ENCODE data around the gene LRRC36. TPM values are rescaled to one million over a fixed set of nuclear protein-coding genes. Genes with fewer than 3 reads are reported as not detected.

The LRRC36 gene
- total and polyA plus RNA-seq, 12 donors = 0.26 to 0.88 (median 0.42) TPM; not detected in 9

DNA sequence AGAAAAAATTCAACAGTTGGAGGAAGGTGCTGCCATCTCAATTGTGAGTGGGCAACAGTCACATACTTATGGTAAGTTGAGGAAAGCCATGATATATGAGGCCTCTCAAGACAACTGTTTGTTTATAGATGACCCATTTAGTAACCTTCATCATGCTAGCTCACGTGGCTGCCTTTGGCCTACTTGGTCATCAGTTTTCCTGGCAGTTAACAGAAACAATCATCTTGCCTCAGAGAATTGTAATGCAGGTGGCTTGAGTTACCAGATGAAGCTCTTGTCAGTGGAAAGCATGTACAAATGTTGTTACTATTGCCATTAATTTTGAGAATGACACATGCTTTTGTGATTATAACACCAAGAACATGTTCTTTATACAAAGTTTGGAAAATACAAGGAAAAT lies 52.0 kb downstream of the LRRC36 start:
- ATAC-seq = no peak
- H3K9me3 ChIP-seq = no peaks in the 10 kb centered on the region
- WGBS, 2 donors = 88 to 91% methylated on average over 1 of the region's 1 CpG
- peaks cover 0 to 4% (median 0%) of the 10 kb centered on the region in 9 donors for H3K4me1 ChIP-seq
- H3K4me3 ChIP-seq = no peak overlapping the region
- intact Hi-C loops (cut with DNase I) = loop anchor here in 3 of 10 donors (10.0 kb wide), 2 partner anchors 76 to 86 kb away; no protein-coding TSS in a partner anchor
- peaks cover 0 to 3% (median 0%) of the 10 kb centered on the region in 7 donors for H3K27me3 ChIP-seq
- H3K27ac ChIP-seq = no peak overlapping the region
- H3K36me3 ChIP-seq = no peaks in the 10 kb centered on the region
- no peak for DNase-seq
- TF ChIP-seq, protein P1, sequence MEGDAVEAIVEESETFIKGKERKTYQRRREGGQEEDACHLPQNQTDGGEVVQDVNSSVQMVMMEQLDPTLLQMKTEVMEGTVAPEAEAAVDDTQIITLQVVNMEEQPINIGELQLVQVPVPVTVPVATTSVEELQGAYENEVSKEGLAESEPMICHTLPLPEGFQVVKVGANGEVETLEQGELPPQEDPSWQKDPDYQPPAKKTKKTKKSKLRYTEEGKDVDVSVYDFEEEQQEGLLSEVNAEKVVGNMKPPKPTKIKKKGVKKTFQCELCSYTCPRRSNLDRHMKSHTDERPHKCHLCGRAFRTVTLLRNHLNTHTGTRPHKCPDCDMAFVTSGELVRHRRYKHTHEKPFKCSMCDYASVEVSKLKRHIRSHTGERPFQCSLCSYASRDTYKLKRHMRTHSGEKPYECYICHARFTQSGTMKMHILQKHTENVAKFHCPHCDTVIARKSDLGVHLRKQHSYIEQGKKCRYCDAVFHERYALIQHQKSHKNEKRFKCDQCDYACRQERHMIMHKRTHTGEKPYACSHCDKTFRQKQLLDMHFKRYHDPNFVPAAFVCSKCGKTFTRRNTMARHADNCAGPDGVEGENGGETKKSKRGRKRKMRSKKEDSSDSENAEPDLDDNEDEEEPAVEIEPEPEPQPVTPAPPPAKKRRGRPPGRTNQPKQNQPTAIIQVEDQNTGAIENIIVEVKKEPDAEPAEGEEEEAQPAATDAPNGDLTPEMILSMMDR (IDR thresholded peaks at IDR 0.05) = no peak

DNA sequence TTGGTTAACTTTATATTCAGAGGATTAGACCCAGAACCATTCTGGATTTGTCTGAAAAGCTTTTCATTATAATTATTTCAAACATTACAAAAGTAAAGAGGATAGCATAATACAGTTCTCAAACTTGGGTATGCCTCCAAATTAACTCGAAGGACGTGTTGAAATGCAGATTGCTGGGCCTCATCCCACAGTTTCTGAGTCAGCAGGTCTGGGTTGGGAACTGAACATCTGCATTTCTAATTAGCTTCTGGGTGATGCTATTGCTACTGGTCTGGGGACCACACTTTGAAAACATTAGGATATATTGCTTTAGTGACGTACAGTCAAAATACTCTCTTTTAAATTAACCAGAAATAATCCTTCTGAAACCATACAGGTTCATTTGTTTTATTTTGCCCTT lies 56.7 kb downstream of the LRRC36 start:
- Histone ChIP-seq H3K27ac (peak overlapping the region in 1 of 10 donors; percentile 22), H3K4me1 (peaks cover 0 to 8% (median 0%) of the 10 kb centered on the region in 9 donors), H3K36me3 (no peaks in the 10 kb centered on the region), H3K9me3 (no peaks in the 10 kb centered on the region), H3K27me3 (no peaks in the 10 kb centered on the region), H3K4me3 (no peak overlapping the region)
- peak in 1 of 8 donors; percentile 31 for ATAC-seq
- WGBS, 2 donors = 68 to 78% methylated on average over 3 of the region's 3 CpGs
- DNase-seq = no peak
- TF ChIP-seq, protein P1 (IDR thresholded peaks at IDR 0.05) = no peak
- intact Hi-C loops (cut with DNase I) = no loop called here

DNA sequence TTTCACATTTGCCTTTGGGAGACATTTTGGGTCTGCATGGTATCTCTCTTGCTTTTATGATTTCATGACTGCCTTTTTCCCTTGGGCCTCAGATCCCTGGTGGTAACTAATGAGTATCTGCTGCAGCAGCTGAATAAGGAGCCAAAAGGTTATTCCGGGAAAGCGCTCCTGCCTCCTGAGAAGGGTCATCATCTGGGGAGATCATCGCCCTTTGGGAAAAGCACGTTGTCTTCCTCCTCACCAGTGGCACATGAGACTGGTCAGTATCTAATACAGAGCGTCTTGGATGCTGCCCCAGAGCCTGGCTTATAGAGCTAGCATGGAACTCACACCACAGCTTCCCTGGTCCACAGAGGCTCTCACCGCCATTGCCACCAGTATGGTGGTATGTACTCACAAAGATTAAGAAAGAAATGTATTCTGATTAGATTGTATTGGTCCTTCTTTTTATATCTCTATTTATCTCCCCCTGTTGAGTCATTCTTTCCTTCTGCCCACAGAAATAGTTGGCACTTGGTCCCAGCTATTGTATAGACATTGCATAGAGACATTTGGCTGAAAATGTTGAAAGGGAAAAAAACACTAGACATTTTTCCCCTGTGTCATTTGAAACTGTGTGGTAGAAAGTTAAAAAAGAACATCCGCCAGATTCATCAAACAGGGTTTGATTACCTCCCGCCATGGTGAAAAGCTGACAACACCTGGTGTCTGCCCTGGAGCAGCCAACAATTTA lies 58.3 kb downstream of the LRRC36 start:
- no peak overlapping the region for H3K27ac ChIP-seq
- H3K27me3 ChIP-seq = no peaks in the 10 kb centered on the region
- intact Hi-C loops (cut with DNase I) = no loop called here
- H3K36me3 ChIP-seq = no peaks in the 10 kb centered on the region
- no peak overlapping the region for H3K4me3 ChIP-seq
- no peak for DNase-seq
- H3K9me3 ChIP-seq = no peaks in the 10 kb centered on the region
- WGBS, 2 donors = 79 to 80% methylated on average over 8 of the region's 8 CpGs
- TF ChIP-seq, protein P1 (IDR thresholded peaks at IDR 0.05) = no peak
- ATAC-seq = peak in 1 of 8 donors; percentile 47
- peaks cover 0 to 8% (median 0%) of the 10 kb centered on the region in 9 donors for H3K4me1 ChIP-seq

DNA sequence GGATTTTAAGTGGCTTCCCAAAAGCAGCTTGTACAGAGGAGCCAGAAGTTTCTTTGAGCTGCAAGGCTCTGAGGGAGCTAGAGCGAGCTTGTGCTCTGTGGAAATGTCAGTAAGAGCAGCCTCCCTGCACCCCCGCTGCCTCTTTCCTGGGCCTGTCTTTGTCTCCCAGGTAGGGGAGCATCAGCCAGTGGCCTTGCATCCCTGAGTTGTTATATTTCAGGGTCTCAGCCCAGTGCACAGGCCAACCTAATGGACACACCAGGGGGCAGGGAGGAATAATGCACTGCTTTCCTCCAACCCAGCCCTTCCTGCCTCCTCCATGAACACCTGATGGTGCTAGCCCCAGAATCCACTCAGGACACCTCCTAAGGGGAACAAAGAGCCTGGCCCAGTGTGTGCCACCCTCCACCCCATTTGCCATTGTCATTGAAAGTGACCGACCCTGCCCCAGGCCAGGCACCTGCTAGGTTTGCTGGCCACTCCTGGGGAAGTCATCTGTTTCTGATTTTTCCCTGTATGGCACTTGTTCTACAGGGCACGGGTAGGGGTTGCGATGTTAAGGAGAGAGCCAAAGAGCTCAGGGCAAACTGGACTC lies 60.3 kb downstream of the LRRC36 start:
- intact Hi-C loops (cut with DNase I) = no loop called here
- DNase-seq (no peak), ATAC-seq (no peak)
- Histone ChIP-seq H3K36me3 (no peaks in the 10 kb centered on the region), H3K4me1 (peaks cover 0 to 28% (median 3%) of the 10 kb centered on the region in 9 donors), H3K4me3 (no peak overlapping the region), H3K27me3 (peaks cover 0 to 1% (median 0%) of the 10 kb centered on the region in 7 donors), H3K27ac (no peak overlapping the region), H3K9me3 (no peaks in the 10 kb centered on the region)
- WGBS, 2 donors = 91 to 93% methylated on average over 5 of the region's 5 CpGs
- TF ChIP-seq, protein P1 (IDR thresholded peaks at IDR 0.05) = no peak

Data from heart right ventricle (tissue), 16 donors.